BE2C (cell line): ENCODE measurements around the gene DDX39B.
"Not testable (repeated sequence)": the region's sequence is repeated elsewhere in the genome, so short reads cannot be mapped to it uniquely, and the experiment has no call there.

Experiments
- DNase-seq: peaks from one replicate; pipeline ENCODE4 v3.0.0-alpha.2; 2020
- H3K27me3 ChIP-seq: fragments of 250-450 bp; sonication (Bioruptor Pico); 2 replicates; pipeline ENCODE4 v1.5.1; 2020; ENCODE audit warnings: mild to moderate bottlenecking
- H3K36me3 ChIP-seq: fragments of 250-450 bp; sonication (Bioruptor Pico); 2 replicates; pipeline ENCODE4 v1.5.1; 2020; ENCODE audit warnings: mild to moderate bottlenecking
- H3K4me1 ChIP-seq: fragments of 250-450 bp; sonication (Bioruptor Pico); 2 replicates; pipeline ENCODE4 v1.5.1; 2020
- H3K4me3 ChIP-seq: 2 replicates; pipeline ENCODE4 v1.5.1; 2011; ENCODE audit warnings: low read depth, low read length
- H3K9me3 ChIP-seq: fragments of 250-450 bp; sonication (Bioruptor Pico); 2 replicates; pipeline ENCODE4 v1.5.1; 2020
- CTCF ChIP-seq: IDR thresholded peaks from 2 replicates; pipeline ENCODE4 v1.5.1; 2012; ENCODE audit warnings: mild to moderate bottlenecking, low read depth, low read length

Gene DDX39B

GRCh38 chr6:31495580-31495979 lies 46.2 kb downstream of the DDX39B start:
- Histone ChIP-seq H3K4me3 (no peak overlapping the region), H3K4me1 (no peaks in the 10 kb centered on the region), H3K9me3 (no peaks in the 10 kb centered on the region), H3K36me3 (no peaks in the 10 kb centered on the region), H3K27me3 (peaks cover 62% of the 10 kb centered on the region)
- no peak for TF ChIP-seq CTCF
- no peak for DNase-seq

- no peaks in the 10 kb centered on the region for H3K36me3 ChIP-seq
- H3K9me3 ChIP-seq, result no peaks in the 10 kb centered on the region
- peak; percentile 82 for DNase-seq
- peaks cover 65% of the 10 kb centered on the region for H3K27me3 ChIP-seq
- TF ChIP-seq CTCF, result peak; percentile 82
- H3K4me3 ChIP-seq, result peak overlapping the region; percentile 58
- H3K4me1 ChIP-seq, result no peaks in the 10 kb centered on the region
Measured at GRCh38 chr6:31493875-31494694, 47.7 kb downstream of the DDX39B start.

GRCh38 chr6:31493550-31493874 lies 48.3 kb downstream of the DDX39B start:
- Histone ChIP-seq H3K27me3 (peaks cover 59% of the 10 kb centered on the region), H3K4me3 (peak overlapping the region; percentile 58; the same call in 1 of the 2 replicates)
- H3K9me3 ChIP-seq, H3K36me3 ChIP-seq, DNase-seq, H3K4me1 ChIP-seq: not testable (repeated sequence)

GRCh38 chr6:31490115-31490873 lies 51.5 kb downstream of the DDX39B start:
- Histone ChIP-seq H3K9me3 (no peaks in the 10 kb centered on the region), H3K36me3 (no peaks in the 10 kb centered on the region), H3K27me3 (peaks cover 31% of the 10 kb centered on the region), H3K4me1 (no peaks in the 10 kb centered on the region), H3K4me3 (no peak overlapping the region)
- DNase-seq, result no peak
- TF ChIP-seq CTCF, result no peak

GRCh38 chr6:31489086-31489485 lies 52.7 kb downstream of the DDX39B start:
- TF ChIP-seq CTCF, result no peak
- no peak for DNase-seq
- Histone ChIP-seq H3K9me3 (no peaks in the 10 kb centered on the region), H3K4me1 (no peaks in the 10 kb centered on the region), H3K36me3 (no peaks in the 10 kb centered on the region), H3K27me3 (peaks cover 25% of the 10 kb centered on the region), H3K4me3 (no peak overlapping the region)

GRCh38 chr6:31487674-31488073 lies 54.1 kb downstream of the DDX39B start:
- not testable (repeated sequence) for H3K4me3 ChIP-seq, H3K36me3 ChIP-seq, H3K4me1 ChIP-seq, DNase-seq, H3K9me3 ChIP-seq
- H3K27me3 ChIP-seq, result peaks cover 24% of the 10 kb centered on the region

- H3K9me3 ChIP-seq, H3K4me3 ChIP-seq, H3K36me3 ChIP-seq, DNase-seq, H3K4me1 ChIP-seq: not testable (repeated sequence)
- peaks cover 38% of the 10 kb centered on the region for H3K27me3 ChIP-seq
Measured at GRCh38 chr6:31486065-31486837, 55.6 kb downstream of the DDX39B start.
